ENCODE measurements around the gene CCDC18. TPM values are rescaled to one million over a fixed set of nuclear protein-coding genes. Genes with fewer than 3 reads are reported as not detected.
"Not testable (repeated sequence)": the region's sequence is repeated elsewhere in the genome, so short reads cannot be mapped to it uniquely, and the experiment has no call there.

CCDC18 gene
- total and polyA plus RNA-seq, 9 donors: 1.5 to 4.5 (median 2.8) TPM

GRCh38 chr1:93171549-93172034 lies 8.9 kb upstream of the CCDC18 start:
- Histone ChIP-seq H3K9me3 (no peaks in the 10 kb centered on the region), H3K36me3 (no peaks in the 10 kb centered on the region), H3K27ac (no peak overlapping the region), H3K4me3 (no peak overlapping the region), H3K4me1 (ENCODE audit: insufficient read depth) (peaks cover 4% of the 10 kb centered on the region), H3K27me3 (no peaks in the 10 kb centered on the region)
- intact Hi-C loops (cut with DNase I): no loop called here
- no peak for DNase-seq
- WGBS, 3 donors: 23 to 42% (median 30%) methylated on average over 1 of the region's 1 CpG
- TF ChIP-seq POLR2A (IDR thresholded peaks at IDR 0.05) (no peak), CTCF (IDR thresholded peaks at IDR 0.05) (no peak), EP300 (IDR thresholded peaks at IDR 0.05) (no peak)

- Histone ChIP-seq H3K9me3 (no peaks in the 10 kb centered on the region), H3K4me1 (ENCODE audit: insufficient read depth) (peaks cover 7% of the 10 kb centered on the region), H3K27ac (no peak overlapping the region), H3K27me3 (no peaks in the 10 kb centered on the region), H3K4me3 (no peak overlapping the region), H3K36me3 (no peaks in the 10 kb centered on the region)
- intact Hi-C loops (cut with DNase I): no loop called here
- 6 to 24% (median 13%) methylated on average over 1 of the region's 1 CpG for WGBS, 3 donors
- DNase-seq: no peak
- TF ChIP-seq POLR2A (IDR thresholded peaks at IDR 0.05) (no peak), EP300 (IDR thresholded peaks at IDR 0.05) (no peak), CTCF (IDR thresholded peaks at IDR 0.05) (no peak)
These were observed 7.7 kb upstream of the CCDC18 start for GRCh38 chr1:93172778-93173177.

GRCh38 chr1:93174638-93175037 lies 5.9 kb upstream of the CCDC18 start:
- H3K36me3 ChIP-seq; H3K27ac ChIP-seq; H3K4me3 ChIP-seq; H3K4me1 ChIP-seq (ENCODE audit: insufficient read depth); H3K27me3 ChIP-seq; intact Hi-C loops (cut with DNase I); H3K9me3 ChIP-seq; DNase-seq: not testable (repeated sequence)
- WGBS, 3 donors: 96 to 98% (median 98%) methylated on average over 3 of the region's 3 CpGs

- H3K4me1 ChIP-seq (ENCODE audit: insufficient read depth): peaks cover 5% of the 10 kb centered on the region
- H3K27ac ChIP-seq: peak overlapping the region in 1 of 2 donors; percentile 100
These were observed 2.5 kb upstream of the CCDC18 start for GRCh38 chr1:93177991-93178390.

More at GRCh38 chr1:93177991-93178390, 2.5 kb upstream of the CCDC18 start:
- DNase-seq: no peak
- TF ChIP-seq EP300 (IDR thresholded peaks at IDR 0.05) (no peak), POLR2A (IDR thresholded peaks at IDR 0.05) (no peak), CTCF (IDR thresholded peaks at IDR 0.05) (no peak)
- Histone ChIP-seq H3K27me3 (no peaks in the 10 kb centered on the region), H3K36me3 (no peaks in the 10 kb centered on the region), H3K9me3 (no peaks in the 10 kb centered on the region), H3K4me3 (peak overlapping the region; percentile 91)
- intact Hi-C loops (cut with DNase I): no loop called here
- WGBS, 3 donors: 14 to 21% (median 19%) methylated on average over 4 of the region's 4 CpGs
